Left colon (tissue), 2 donors: Measurements from ENCODE around the gene SYNGR3. TPM values are rescaled to one million over a fixed set of nuclear protein-coding genes. Genes with fewer than 3 reads are reported as not detected.
"Not testable (repeated sequence)": the region's sequence is repeated elsewhere in the genome, so short reads cannot be mapped to it uniquely, and the experiment has no call there.

Experiments used
- ATAC-seq: fragments of 200-7000 bp; cut with Tn5 transposase; one replicate; pipeline ENCODE4 v1.9.1; 2020; ENCODE audit warnings: mild to moderate bottlenecking, moderate library complexity
- DNase-seq, 2 donors: peaks; one replicate each; pipeline ENCODE4 v3.0.0-alpha.2; 2020
- intact Hi-C, 2 donors: fragments of 100-400 bp; cut with DNase I in 1 of 2; cut with micrococcal nuclease in 1 of 2; formaldehyde crosslinking; loops; one replicate each; pipeline versions ENCODE4 v1.11.2 to v1.14.0; 2022; cut with DNase I, micrococcal nuclease
- long read RNA-seq: library from polyadenylated mRNA; unstranded; transcript quantifications from one replicate; pipeline ENCODE4 v2.0.0, GENCODE V29; 2021
- total RNA-seq, 2 donors: library from RNA; stranded (reverse); fragmentation: NEBNext Ultra II Directional; extraction: Animal tissue kit (Norgen Biotek cat#: 25700); gene quantifications; one replicate each; pipeline ENCODE4 v1.2.1, GENCODE V29; 2021
- donor health status: DM: no; HTN: no; CAD: no.
- donor health status: DM: yes; HTN: yes; CAD: no.

Gene SYNGR3, protein sequence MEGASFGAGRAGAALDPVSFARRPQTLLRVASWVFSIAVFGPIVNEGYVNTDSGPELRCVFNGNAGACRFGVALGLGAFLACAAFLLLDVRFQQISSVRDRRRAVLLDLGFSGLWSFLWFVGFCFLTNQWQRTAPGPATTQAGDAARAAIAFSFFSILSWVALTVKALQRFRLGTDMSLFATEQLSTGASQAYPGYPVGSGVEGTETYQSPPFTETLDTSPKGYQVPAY
- total RNA-seq = 1 to 10 TPM; 1.6 to 3.0 TPM
- long read RNA-seq, transcript SYNGR3-201 (4 exons, 2,051 nt) = major isoform, 5 of 8 reads
- long read RNA-seq, partial matches to known transcripts = 0 of 8 reads
- long read RNA-seq, other reads (novel, unspliced or antisense) = 2 of 8 reads

DNA sequence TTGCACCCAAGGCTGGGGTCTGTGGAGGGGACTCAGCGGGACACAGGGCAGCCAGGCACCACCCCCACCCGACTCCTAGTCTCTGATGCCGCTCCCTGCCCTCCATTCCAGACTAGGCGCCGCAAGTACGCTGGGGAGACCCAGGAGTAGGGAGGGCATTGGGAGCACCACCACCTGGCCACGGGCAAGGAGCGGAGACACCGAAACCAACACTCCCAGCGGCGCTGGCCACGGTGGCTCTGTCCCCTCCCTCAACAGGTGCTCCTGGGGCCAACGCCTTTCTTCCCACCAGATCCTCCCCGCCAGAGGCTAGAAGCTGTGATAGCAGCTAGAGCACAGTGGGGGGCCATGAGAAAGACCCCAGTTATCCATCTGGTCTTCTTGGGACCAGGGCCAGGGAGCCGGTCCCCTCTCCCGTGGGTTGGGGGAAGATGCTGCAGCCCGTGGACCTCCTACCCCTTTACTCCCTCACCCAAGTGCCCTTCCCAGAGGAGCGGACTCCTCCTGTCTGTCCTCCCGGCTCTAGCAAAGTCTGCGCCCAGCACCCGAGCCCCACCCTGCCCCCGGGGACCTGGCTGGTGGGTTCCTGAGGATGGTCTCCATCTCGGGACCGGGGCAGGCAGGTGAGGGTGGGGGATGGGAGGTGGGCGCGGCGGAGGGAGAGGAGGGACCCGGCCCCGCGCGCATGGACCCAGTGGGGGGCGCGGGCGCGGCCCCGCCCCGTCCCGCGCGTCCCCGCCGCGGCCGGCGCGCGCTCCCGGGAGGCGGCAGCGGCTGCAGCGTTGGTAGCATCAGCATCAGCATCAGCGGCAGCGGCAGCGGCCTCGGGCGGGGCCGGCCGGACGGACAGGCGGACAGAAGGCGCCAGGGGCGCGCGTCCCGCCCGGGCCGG is at the start of gene SYNGR3:
TSS of gene SYNGR3 (plus strand) at position 762 of the 892 bp plus-strand sequence. CDS start 133 bp downstream, outside the sequence.
- no peak for DNase-seq
- ATAC-seq = no peak
- intact Hi-C loops = no loop called here

DNA sequence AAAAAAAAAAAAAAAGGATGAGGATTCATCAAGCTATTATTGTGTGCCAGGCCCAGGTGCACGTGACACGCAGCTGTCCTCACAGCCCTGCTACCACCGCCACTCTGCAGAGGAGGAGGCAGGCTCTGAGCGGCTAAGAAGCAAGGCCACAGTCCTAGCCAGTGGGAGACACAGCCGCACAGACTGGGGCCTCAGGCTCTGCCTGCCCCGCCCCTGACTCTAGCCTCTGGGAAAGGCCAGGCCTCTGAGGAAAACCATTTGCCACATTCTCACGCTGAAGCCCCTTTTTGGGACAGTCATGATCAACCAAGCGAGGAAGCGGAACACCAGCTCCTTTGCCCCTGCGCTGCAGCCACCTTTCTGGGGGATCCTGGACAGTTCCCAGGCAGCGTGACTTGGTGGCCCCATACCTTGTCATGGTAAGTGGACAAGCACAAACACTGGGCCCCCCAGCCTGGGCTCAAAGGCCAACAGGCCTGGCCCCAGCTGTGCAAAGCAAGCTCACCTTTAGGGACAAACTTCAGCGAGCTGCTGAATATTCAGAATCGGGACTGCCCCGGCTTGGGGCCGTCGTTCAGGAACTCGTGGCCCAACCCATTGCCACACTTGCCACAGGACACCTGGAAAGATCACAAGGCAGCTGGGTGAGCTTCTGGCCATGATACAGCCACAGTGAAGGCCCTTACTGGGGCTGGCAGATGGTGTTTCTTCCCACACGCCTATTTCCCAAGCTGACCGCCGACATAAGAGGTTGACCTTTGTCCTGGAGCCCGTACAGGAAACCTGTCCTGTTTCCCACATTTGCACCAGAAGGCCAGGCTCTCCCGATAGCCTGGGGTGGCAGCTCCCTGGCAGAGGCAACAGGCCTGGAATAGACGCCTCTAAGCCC is 49.3 kb upstream of the SYNGR3 start:
- DNase-seq = peak; percentile 54 to 60
- peak; percentile 36 for ATAC-seq

DNA sequence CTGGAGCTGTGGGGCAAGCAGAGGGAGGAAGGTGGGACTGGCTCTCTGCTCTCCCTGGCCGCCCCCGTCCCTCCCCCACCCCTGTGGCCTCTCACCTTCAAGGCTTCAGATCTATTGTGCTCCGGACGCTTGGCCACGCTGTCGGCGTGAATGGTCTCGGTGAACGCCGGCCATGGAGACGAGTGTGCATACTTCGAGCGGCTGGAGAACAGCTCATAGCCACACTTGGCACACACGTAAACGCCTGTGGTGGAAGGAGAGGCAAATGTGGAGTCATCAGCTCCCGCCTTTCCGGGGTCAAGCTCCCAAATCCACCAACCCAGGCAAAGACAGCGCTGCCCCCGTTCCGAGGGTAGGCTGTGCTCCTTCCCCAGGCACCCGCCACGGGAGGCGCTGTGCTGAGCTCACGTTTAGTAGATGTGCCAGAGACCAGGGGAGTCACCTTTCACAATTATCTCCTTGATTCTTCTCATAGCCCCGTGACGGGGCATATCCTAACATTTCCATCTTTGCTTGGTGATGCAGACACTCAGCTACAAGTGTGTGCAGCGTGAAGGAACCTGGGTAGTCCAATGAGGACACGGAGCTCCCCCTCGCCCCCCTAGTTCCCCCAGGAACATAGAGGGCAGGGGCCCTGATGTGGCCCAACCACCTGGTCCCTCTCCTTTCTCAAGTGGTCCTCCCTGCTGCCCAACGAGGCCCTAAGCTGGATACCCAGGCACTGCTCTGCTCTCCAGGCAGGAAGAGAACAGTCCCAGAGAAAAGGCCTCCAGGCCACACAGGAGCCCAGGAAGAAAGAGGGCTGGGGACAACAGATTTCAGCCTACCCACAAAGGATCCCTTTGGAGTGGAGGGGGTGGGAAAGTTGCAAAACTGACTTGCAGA is 48.4 kb upstream of the SYNGR3 start:
- no peak for DNase-seq
- intact Hi-C loops = no loop called here
- no peak for ATAC-seq

More for the DNA sequence above, 49.3 kb upstream of the SYNGR3 start:
- intact Hi-C loops = no loop called here

DNA sequence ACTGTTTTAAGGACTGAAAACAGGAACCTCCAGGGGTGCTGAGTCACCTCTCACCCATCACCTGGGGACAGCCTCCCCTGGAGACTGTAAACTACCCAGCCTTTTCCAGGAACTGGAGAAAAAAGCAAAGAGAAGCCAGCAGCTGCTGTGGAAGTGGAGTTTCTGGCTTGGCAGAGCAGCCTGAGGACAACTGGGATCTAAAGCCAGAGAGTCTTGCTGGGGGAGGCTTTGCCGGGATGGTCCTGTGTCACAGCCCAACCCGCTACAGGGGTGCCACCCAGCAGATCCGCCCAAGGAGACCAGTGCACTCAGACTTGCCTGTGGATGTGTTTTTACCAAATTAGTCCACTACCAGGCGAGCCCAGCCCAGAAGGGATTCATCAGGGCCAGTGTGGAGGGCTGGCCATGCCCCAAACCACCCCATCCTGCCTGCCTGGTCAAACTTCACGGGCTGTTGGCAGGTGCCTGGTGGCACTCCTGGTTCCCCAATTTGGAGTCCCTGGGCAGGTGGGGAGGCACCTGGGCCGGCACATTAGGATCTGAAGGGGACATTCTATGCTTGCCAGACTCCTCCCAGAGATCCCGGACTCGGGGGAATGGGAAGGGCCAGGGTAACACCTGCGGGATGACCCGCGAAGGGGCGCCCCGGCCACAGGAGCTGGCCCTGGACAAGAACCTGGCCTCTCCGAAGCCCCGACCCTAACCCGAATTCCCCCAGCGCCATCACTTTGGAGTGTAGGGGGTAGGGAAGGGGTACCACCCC is 47.5 kb upstream of the SYNGR3 start:
- DNase-seq (peak in 1 of 2 donors; percentile 45), ATAC-seq (peak; percentile 6)
- intact Hi-C loops = no loop called here

DNA sequence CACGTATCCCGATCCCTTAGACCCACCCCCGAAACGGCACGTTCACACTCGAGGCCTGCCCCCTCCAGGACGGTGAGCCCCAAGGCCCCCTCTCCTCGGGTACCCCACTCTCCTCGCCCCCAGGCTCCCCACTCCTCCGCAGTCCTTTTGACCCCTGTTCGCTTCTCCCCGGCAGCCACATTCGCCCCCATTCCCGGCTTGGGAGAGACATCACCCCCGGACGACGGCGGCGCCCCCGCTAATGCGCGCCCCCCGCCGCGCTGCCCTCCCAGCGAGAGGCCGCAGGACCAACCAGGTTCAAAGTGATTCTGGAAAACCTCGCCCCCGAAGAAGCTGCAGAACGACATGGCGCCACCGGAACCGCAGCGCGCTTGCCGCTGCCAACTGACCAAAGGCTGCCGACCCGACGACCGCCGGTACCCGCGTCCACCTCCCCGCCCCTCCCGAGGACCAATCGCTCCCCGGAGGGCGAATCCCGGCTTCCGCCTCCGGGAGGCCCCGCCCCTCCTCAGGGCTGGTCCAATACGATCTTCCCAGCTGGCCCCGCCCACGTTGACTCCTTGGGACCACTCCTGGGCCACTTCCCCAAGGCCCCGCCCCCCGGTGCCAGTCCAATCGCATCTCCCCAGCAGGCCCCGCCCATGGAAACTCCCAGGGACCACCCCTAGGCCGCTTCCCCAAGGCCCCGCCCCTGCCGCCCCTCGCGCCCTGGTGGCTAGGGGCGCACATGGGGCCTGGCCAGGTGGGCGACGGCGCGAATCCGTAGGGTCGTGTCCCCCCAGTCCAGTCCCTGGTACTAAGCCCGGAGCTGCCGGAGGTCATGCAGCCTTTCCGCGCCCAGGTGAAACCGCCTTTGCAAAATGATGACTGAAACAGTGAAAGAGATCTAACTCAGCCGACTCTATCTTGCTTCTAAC is 46.7 kb upstream of the SYNGR3 start, which contains the start of gene MSRB1:
TSS of gene MSRB1 (minus strand) at position 390 of the 917 bp plus-strand sequence. CDS start at position 347, 43 bp downstream.
- intact Hi-C loops = no loop called here
- DNase-seq (peak; percentile 100), ATAC-seq (peak; percentile 83)

DNA sequence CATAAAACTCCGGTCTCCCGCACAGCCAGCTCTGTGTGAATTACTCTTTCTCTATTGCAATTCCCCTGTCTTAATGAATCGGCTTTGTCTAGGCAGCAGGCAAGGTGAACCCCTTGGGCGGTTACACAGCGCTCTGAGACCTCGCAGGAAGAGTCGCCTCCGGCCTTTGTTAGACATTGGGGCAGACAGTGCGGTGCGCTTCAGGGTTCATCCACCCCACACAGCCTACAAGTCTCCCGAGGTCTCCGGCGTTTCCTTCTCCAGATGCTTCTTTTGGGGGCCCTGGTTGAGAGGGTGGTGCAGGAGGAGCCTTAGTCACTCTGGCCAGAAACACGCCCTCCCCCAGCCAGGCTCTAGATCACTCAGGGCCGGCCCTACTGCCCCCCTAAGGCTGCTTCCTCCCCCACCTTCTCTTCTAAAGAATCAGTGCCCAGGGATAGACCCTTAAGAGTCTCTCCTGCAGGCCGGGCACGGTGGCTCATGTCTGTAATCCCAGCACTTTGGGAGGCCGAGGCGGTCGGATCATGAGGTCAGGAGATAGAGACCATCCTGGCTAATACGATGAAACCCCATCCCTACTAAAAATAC is 45.1 kb upstream of the SYNGR3 start:
- DNase-seq = no peak
- intact Hi-C loops = no loop called here
- no peak for ATAC-seq

DNA sequence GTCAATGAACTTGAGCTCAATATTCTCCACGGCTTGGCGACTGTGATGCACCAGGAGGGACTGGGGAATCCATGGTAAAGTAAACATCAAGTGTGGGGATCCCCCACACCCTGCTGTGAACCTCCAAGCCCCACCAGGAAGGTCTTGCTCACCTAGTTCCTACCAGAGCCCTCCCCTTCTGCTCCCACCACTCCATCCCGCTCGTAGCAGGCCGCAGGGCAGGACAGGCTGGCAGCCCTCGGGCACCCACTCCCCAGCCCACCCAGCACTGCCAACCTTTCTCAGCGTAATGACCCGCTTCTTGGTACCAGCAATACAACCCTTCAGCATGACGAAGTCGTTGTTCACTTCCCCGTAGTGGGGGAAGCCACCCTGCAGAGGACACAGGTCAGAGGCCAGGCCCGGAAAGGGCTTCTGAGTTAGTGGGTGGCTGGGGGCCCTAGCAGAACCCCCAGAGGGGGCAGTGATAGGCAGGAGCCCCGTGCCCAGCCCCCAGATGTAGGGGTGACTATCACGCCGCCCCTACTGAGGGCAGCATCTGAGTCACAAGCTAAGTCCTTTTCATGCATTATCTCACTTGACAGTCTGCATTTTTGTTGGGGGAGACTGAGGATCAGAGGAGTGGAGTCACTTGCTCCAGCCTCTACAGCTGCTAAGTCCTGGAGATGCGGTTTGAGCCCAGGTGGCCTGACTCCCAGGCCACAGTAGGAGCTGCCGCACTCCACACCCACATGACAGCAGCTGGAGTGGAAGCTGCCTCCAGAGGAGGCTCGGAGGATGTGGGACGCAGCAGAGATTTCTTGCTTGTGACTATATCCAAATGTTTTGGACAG is 44.0 kb upstream of the SYNGR3 start:
- DNase-seq = no peak
- ATAC-seq = no peak
- intact Hi-C loops = no loop called here

DNA sequence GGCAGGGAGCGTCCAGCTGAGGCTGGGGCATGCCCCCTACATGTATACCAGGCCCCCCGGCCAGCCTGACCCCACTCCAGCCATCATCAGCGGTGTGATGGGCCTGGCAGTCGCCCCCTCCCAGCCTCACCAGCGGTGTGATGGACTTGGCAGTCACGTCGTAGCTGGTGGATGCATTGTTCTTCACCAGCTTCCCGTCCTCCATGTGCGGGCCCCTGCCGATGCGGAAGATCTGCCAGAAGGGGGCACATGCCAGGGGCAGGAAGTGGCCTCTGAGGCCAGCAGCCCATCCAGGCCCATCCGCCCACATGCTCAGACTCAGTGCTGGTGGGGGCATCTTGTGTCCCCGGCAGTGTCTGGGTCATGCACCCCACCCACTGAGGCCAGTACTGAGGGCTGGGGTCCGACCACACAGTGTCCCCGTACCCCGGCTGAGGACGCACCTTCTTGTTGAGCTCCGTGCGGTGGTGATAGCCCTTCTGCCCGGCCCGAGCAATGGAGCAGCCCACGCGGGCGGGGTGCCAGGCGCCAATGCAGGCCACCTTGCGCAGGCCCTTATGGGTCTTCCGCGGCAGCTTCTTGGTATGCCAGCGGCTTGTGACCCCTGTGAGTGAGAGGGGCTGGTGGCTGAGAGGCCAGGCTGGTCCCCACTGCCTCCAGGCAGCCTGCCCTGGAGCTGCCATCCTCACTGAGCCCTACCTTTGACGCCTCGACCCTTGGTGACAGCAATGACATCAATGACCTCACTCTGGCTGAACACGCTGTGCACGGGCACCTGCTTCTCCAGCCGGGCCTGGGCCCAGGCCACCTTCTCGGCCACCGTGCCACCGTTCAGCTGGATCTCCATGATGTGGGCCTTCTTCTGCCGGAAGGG is 43.0 kb upstream of the SYNGR3 start:
- ATAC-seq (no peak), DNase-seq (no peak)
- intact Hi-C loops = no loop called here

DNA sequence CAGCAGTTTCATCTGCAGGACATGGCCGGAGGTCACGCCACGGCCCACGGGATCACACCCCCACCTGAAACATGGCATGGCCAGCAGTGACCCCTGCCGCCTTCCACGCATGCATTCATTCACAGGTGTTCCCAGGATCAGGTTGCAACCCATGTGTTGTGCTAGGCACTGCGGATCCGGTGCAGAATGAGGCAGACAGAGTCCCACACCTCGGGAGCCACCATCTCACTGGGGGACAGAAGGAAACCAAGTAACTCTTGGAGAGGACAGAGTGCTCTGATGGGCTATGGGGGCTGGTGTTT is 42.5 kb upstream of the SYNGR3 start:
- ATAC-seq (no peak), DNase-seq (no peak)
- intact Hi-C loops = no loop called here

DNA sequence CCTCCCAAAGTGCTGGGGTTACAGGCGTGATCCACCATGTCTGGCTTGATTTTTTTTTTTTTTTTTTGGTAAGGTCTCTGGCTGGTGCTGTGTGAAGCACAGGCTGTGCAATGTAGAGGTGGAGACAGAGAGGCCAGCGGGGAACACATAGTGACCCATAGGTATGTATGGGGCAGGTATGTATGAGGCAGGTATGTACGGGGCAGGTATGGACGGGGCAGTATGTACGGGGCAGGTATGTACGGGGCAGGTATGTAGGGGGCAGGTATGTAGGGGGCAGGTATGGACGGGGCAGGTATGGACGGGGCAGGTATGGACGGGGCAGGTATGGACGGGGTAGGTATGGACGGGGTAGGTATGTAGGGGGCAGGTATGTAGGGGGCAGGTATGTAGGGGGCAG is 40.3 kb upstream of the SYNGR3 start:
- DNase-seq (no peak), ATAC-seq (no peak)
- intact Hi-C loops = no loop called here

DNA sequence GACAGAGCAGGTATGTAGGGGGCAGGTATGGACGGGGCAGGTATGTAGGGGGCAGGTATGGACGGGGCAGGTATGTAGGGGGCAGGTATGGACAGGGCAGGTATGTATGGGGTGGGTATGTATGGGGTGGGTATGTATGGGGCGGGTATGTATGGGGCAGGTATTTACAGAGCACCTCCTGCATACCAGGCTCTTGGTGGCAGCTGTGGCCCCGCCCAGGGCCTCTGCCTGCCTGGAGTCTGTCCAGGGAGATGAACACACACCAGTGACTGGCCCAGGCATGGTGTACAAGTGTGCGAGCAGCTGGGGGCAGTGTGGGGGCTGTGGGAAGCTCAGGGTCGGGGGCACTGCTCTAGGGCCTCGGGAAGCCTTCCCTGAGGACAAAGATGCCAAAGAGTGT is 39.7 kb upstream of the SYNGR3 start:
- intact Hi-C loops = no loop called here
- ATAC-seq = peak; percentile 65
- DNase-seq = no peak

DNA sequence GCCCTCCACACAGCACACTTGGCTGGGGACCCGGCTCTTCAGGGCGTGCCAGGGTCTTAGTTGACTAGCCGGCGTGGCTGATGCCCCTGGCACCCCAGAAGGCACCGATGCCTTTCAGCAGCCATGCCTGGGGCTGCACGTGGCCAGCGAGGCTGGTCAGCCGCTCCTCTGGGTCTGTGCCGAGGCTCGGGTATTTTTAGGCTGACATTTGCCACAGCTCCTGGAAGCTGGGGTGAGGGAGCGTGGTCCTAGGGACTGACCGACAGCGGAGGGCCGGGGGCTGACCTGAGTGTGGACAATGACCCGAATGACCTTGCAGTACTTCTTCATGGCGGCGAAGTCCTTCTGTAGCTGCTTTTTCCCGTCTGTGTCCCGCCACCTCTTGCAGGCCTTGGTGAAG is 39.2 kb upstream of the SYNGR3 start:
- DNase-seq = no peak
- intact Hi-C loops = no loop called here
- ATAC-seq = no peak

DNA sequence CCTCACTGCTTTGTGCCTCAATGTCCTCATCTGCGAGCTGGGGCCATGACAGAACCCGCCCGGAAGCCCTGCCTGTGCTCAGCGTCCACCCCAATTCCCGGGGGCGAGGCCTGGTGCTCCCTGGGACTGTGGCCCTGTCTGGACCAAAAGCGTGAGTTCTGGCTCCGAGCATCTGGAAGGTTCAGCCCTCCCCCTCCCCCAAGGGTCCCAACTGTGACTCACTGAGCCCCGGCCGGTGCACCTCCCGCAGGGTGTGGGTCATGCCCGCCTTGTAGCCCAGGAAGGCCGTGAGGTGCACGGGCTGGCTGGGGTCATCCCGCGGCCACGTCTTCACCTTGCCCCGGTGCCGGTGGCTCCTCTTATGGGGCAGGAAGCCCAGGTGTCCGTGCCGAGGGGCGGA is 36.0 kb upstream of the SYNGR3 start:
- intact Hi-C loops = no loop called here
- no peak for DNase-seq
- ATAC-seq = no peak

DNA sequence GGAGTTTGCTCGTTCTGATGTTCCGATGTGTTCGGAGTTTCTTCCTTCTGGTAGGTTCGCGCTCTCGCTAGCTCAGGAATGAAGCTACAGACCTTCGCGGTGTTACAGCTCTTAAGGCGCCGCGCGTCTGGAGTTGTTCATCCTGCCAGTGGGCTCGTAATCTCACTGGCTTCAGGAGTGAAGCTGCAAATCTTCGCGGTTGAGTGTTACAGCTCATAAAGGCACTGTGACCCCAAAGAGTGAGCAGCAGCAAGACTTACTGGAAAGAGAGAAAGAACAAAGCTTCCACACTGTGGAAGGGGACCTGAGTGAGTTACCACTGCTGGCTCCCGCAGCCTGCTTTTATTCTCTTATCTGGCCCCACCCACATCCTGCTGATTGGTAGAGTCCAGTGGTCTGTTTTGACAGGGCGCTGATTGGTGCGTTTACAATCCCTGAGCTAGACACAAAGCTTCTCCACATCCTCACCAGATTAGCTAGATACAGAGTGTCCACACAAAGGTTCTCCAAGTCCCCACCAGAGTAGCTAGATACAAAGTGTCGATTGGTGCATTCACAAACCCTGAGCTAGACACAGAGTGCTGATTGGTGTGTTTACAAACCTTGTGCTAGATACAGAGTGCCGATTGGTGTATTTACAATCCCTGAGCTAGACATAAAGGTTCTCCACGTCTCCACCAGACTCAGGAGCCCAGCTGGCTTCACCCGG is 32.2 kb upstream of the SYNGR3 start:
- DNase-seq, intact Hi-C loops, ATAC-seq: not testable (repeated sequence)
